SK-N-SH (cell line): ENCODE data around the gene RBM10.

Experiments
- CTCF ChIP-seq: fragments of 200-600 bp; sonication (generic); IDR thresholded peaks from 2 replicates; pipeline ENCODE4 v1.6.1; 2017; ENCODE audit warnings: antibody characterized with exemption, mild to moderate bottlenecking, moderate library complexity
- USF1 ChIP-seq: IDR thresholded peaks from 2 replicates; pipeline ENCODE4 v1.4.0; 2012; ENCODE audit warnings: low read depth, borderline replicate concordance

- TF ChIP-seq CTCF (no peak), USF1 (no peak)
Observed at GRCh38 chrX:47202316-47202715, 57.3 kb downstream of the RBM10 start.
